ENCODE data around the gene CYFIP1.
A peak's percentile ranks its signal among the peaks of the same experiment; 100 is the strongest.

The CYFIP1 gene

DNA sequence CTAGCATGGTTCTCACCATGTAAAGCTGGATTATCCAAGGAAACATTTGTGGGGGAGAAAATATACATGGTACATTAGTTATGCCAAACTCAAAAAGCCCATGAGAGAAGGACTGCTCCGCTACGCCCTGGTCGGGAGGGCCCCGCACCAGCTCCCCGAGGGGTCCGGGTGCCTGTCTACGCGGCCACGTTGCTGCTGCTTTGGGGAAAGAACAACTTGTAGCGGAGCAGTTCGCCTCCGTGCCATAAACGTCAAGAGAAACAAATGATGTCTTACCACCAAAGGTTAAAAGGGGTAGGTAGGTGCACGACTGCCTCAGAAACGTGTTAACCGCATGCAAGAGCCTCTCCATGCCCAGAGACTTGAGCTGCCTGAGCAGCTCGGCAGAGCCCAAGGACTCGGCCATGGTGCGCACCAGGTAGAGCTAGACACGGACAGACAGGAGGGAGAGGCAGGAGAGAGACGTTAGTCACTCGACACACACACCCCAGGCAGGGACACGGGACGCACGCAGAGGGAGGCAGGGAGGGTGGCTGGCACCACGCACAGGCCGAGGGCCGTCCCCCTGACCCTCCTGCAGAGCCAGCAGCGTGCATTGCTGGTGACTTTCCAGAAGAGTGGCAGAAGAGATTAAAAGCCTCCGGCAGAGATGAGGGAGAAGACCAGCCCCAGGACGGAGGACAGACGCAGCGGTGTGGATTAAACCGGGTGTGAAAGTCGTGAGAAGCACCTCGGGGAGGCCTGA lies 63.4 kb downstream of the CYFIP1 start:
- DNase-seq = no peak

GRCh38 chr15:22915866-22916515 lies 64.2 kb downstream of the CYFIP1 start:
- DNase-seq = no peak

GRCh38 chr15:22913646-22914380 lies 66.4 kb downstream of the CYFIP1 start:
- no peak for DNase-seq

DNA sequence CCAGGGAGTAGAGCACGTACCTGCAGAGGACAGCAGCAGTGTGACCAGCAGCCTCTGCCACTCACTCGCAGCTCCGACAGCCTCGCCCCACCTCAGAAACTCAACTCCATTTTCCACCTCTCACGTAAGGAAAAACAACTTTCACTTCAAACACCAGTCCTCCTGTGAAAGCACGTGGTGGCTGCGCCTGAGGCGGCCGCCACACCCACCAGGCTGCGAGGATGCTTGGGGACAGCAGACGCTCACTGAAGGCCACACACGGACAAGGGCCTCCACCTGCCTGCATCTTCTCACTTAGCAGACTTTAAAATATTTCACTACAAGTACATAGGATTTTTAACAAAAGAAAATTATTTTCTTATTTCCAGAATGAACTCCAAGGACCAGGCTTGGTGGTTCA lies 67.9 kb downstream of the CYFIP1 start:
- DNase-seq = no peak

GRCh38 chr15:22911306-22911705 lies 68.9 kb downstream of the CYFIP1 start:
- DNase-seq = no peak

DNA sequence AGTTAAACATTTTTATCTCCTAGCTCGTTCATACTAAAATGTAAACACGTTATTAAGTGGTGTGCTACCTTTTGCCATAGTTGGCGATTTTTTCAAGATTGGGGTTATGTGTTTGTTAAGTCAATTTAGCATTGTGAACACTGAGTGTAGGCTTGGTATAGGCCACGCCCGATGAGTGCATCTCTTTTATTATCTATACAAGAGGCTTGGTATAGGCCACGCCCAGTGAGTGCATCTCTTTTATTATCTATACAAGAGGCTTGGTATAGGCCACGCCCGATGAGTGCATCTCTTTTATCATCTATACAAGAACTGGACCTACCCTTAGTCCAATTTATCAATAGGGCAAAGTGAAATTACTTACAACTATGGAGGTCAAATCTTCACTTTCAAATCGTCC lies 71.3 kb downstream of the CYFIP1 start:
- no peak for DNase-seq

DNA sequence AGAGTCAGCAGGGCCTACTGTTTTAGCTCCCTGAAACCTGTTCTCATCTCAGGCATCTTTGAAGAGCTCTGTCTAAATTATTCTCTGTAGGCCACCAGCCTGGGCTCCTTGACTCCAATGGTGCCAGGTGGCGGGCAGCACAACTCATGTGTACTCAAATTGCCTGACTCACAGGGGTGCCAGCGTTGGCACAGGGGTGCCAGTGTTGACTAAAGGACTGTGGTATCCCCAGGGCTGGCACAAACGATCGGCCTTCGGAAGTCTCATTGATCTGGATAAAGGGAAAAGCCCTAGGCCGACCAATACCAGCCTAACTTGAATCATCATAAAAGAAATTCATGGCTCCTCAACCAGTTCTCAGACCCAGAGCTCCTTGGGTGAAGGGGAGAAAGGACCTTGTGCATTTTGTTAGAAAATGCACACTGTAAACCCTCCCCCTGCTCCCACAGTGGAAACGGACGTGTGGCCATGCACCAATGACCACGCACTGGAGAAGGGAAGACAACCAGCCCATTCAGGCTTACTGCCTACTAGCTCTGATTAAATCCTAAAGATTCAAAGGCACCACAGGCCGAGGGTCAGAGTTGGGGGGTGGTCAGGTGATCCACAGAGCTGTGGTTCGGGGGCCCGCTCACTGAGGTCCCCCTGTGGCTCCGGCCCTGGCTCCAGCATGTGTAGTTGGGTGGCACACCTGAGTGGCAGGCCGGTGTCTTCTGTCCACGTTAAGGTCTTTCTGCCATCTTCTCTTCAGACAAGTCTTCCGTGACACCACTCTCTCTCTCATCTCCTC lies 72.8 kb downstream of the CYFIP1 start:
- DNase-seq = no peak

- DNase-seq = no peak
Measured at GRCh38 chr15:22904736-22905135, 75.4 kb downstream of the CYFIP1 start.

DNA sequence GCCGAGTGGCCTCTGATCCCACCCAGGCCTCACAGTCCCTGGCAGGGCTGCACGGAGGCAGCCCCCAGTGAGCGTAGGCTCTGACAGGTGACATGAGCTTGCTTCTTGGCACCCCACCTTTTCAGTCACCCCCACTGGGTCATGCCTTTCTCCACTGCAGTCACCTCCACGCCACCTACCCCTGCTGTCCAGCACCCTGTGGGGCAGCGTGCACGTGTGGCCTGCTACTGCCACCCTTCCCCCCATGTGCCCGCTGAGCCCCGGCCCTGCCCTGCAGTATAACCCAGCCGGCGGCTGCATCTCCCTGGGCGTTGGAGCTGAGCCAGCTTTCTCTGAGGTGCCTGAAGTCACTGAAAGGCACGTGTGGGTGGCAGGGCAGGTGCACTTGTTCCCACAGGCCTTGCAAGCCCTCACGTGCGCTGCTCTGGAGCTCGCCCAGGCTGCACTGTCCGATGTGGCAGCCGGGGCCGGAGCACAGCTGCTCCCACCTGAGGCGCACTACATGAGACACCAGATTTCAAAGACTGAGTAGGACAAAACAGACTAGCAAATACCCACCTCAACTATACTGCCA lies 76.1 kb downstream of the CYFIP1 start:
- no peak for DNase-seq

- DNase-seq = no peak
Measured at GRCh38 chr15:22903427-22903826, 76.7 kb downstream of the CYFIP1 start.

GRCh38 chr15:22902981-22903380 lies 77.2 kb downstream of the CYFIP1 start:
- no peak for DNase-seq

- DNase-seq = no peak
Measured at GRCh38 chr15:22902578-22902977, 77.6 kb downstream of the CYFIP1 start.

GRCh38 chr15:22902046-22902445 lies 78.1 kb downstream of the CYFIP1 start:
- no peak for DNase-seq

DNA sequence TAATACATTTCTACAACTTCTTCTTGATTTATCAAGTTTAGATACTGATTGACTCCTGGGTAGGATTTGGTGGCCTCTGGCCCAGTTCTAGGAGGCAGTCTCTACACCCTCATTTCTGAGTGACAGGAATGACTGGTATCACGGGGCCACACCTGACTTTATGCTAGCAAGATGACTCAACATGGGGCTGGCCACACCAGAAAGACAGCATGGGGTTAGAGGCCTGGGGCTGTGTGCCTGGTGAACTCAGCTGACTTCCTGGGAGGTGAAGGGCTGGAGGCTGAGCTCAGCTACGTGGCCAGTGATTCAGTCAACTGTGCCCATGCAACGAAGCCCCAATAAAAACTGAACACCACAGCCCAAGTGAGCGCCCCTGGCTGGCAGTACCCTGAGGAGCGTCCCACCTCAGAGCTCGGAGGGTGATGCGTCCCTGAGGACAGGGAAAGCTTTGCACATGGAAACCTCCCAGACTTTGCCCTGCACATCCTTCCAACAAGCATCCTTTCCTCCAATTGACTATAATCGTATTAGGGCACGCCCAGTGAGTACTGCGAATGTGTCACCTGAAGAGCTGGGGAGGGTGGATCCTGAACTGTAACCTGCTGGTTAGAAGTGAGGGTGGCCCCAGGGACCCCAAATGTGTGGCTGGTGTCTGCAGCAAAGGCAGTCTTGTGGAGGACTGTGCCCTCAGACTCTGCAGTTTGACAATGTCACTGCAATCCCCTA lies 84.5 kb downstream of the CYFIP1 start:
- peak; percentile 31 to 68 (median 48) for DNase-seq

- no peak for DNase-seq
Measured at GRCh38 chr15:22893881-22894280, 86.3 kb downstream of the CYFIP1 start.

GRCh38 chr15:22893081-22893480 lies 87.1 kb downstream of the CYFIP1 start:
- DNase-seq = no peak

GRCh38 chr15:22892333-22892732 lies 87.8 kb downstream of the CYFIP1 start:
- DNase-seq = no peak

GRCh38 chr15:22891426-22892210 lies 88.5 kb downstream of the CYFIP1 start:
- no peak for DNase-seq

GRCh38 chr15:22890296-22890695 lies 89.9 kb downstream of the CYFIP1 start:
- no peak for DNase-seq

DNA sequence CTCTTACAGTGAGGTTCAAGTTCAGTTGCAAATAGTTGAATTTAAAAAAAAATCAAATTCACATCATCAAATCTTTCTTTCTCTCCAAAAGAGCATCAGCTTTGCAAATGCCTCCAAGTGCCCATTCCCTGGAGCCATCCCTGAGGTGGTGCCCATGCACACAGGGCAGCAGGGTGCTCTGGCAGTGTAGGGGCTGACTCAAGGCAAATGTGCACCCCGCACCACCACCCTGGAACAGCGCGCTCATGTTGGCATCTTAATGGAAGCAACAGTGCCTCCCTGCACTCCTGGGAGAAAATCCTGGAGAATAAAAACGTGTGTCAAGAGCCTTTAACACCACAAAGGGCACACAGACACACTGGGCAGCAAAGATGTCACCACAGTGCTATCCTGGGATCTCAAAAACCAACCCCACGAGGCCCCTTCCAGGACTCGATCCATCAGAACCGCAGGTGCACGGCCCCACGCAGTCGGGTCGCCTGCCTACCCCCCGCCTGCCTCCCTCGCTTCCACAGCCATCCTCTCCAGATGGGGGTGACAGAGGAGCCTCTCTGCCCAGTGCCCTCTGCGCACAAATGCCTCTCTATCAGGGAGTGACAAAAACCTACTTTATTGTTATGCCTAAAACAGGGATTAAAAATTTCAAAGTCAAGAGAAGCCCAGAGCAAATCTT lies 90.9 kb downstream of the CYFIP1 start:
- DNase-seq = no peak
